SIG-M5 treated with dmso at 0.1 percent for 504 hours (cell line): ENCODE measurements around the gene SLC44A1.
A peak's percentile ranks its signal among the peaks of the same experiment; 100 is the strongest.

ENCODE experiments used
- DNase-seq: peaks from one replicate; lab custom pipeline; 2025; ENCODE audit not compliant: unreplicated experiment; lab: John Stamatoyannopoulos, UW

Gene SLC44A1

DNA sequence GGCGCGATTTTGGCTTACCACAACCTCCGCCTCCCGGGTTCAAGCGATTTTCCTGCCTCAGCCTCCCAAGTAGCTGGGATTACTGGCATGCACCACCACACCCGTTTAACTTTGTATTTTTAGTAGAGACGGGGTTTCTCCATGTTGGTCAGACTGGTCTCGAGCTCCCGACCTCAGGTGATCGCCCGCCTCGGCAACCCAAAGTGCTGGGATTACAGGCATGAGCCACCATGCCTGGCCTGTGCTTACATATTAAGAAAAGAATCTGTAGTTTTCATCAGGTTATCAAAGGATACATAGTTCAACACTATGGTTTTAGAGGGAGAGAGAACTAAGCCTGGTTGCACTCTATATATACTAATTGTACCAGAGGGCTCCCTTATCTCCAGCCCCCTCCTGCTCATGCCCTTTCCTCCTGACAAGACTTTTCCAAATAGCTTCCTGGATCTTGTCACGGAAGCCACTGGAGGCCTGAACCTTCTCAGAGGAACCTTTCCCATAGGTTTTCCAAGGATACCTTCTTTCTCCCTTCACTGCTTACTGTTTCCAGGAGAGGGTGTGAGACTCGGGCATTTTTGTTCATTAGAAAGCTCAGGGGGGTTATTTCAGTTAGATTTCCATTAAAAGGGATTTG is 53.1 kb downstream of the SLC44A1 start:
- no peak for DNase-seq

GRCh38 chr9:105299190-105299854 is 54.9 kb downstream of the SLC44A1 start:
- peak; percentile 29 for DNase-seq

- DNase-seq: no peak
Measured at GRCh38 chr9:105302728-105303127, 58.3 kb downstream of the SLC44A1 start.

DNA sequence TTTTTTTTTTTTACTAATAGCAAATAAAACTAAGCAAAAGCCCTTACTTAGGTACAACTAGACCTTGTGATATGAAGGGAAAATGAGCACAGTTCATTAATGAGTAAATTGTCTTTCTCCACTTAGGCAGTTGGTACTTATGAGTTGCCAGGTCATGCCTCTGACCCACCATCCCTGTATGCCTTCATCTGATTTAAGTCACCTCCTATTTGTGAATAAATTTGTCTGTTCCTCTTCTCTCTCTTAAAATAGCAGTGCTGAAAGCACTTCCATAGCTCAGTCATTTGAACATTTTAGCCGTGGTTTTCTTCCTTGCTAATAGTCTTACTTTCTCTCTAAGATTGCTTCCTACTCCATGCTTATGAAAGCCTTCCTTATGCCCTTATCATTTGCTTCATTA is 61.4 kb downstream of the SLC44A1 start:
- DNase-seq: no peak

- no peak for DNase-seq
Measured at GRCh38 chr9:105306351-105307140, 62.1 kb downstream of the SLC44A1 start.

- no peak for DNase-seq
Measured at GRCh38 chr9:105307591-105308130, 63.2 kb downstream of the SLC44A1 start.

GRCh38 chr9:105308461-105309341 is 64.2 kb downstream of the SLC44A1 start:
- DNase-seq: no peak

- DNase-seq: no peak
Measured at GRCh38 chr9:105309531-105309931, 65.1 kb downstream of the SLC44A1 start.

DNA sequence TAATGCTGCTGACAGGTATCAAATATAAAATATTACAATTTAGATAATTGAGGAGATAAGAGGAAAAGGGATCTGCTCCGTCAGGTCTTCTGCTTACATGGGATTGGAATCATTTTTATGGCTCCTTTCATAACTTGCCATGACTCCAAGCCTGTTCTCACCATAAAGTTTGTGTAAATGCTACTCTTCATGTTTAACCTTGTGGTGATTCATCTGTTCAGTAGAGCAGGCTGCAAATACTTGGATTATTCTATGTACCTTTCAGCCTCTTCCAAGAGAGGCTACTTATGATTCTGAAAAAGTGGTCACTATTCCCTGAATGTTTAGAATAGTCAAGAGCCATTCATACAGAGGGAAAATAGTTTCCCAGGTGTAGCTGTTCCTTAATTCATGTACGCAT is 66.9 kb downstream of the SLC44A1 start:
- no peak for DNase-seq

DNA sequence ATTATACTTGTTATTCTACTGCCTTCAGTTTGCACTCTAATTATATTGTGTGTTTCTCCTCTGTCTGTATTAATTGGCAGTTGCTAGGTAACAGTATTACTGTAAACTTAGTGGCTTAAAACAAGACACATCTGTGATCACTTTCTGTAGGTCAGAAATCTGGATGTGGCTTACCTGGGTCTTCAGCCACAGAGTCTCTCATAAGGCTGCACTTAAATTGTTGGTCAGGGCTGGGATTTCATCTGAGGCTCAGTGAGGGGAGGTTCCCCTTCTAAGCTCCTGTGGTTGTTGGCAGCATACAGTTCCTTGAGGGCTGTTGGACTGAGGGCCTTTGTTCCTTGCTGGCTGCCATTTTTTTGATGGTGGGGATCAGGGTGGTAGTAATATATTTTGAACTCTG is 68.8 kb downstream of the SLC44A1 start:
- DNase-seq: no peak

GRCh38 chr9:105316703-105317102 is 72.3 kb downstream of the SLC44A1 start:
- DNase-seq: no peak

- peak; percentile 38 for DNase-seq
Measured at GRCh38 chr9:105318729-105319191, 74.3 kb downstream of the SLC44A1 start.

DNA sequence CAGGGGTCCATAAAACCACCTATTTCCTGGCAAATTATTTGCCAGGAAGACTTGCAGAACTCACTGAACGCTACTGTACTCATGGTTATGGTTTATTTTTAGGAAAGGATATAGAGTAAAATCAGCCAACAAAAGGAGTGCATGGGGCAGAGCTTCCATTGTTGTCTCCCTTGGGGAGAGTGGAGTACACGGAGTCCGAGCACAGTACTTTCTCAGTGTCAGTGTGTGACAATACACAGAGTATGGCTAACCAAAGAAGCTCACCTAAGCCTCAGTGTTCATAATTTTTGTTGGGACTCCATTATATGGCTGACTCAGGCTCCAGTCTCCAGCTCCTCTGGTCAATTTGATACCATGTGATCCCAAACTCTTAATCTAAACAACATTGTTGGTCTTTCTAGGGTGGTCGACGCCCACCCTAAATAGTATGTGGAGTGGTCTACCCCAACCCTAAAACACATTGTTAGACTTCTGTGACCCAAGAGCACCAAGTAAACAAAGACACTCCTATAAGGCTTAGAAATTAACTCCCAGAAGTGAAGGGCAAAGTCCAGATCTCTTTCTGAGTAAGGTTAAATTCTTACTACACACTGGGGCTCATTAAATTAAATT is 74.9 kb downstream of the SLC44A1 start:
- no peak for DNase-seq

- DNase-seq: no peak
Measured at GRCh38 chr9:105320568-105320967, 76.1 kb downstream of the SLC44A1 start.

GRCh38 chr9:105328296-105328695 is 83.8 kb downstream of the SLC44A1 start:
- no peak for DNase-seq

DNA sequence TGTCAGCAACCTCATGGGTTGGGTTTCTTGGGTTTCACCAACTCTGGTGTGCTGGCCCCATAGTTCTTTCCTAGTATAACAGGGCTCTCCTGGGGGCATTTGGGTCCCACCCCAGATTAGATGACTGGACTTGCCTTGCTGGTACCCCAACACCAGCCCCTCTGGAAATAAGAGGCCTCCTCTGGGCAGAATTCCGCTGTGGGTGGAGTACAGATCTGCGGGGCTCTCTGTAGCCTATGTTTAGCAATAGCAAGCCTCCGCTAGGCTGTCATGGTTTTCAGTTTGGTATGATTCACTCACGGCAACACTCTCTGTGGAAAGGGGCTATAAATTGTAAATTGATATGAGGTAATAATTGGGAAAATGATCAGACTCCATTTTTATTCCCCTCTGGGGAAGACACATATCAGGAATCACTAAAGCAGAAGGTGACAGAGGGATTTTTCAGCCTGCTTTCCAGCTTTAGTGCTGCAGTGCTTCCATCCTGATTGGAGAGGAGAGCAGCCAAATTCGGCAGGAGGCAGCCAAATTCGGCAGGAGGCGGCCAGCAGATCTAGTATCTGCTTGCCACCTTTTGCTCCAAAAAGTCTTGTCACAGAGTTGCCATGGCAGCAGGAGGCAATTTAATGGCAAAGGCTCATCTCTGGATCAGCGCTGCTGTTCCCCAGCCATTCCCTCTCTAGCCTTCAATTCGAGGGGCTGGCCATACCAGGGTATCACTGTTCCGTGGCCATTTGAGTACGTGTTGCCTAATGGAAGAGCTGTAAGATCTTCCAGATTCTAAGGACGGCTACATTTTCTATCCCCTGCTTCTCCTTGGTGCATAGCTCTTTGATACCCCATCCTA is 84.6 kb downstream of the SLC44A1 start:
- no peak for DNase-seq

GRCh38 chr9:105329719-105330062 is 85.2 kb downstream of the SLC44A1 start:
- no peak for DNase-seq

GRCh38 chr9:105330201-105330600 is 85.8 kb downstream of the SLC44A1 start:
- DNase-seq: no peak

GRCh38 chr9:105330755-105331154 is 86.3 kb downstream of the SLC44A1 start:
- no peak for DNase-seq

DNA sequence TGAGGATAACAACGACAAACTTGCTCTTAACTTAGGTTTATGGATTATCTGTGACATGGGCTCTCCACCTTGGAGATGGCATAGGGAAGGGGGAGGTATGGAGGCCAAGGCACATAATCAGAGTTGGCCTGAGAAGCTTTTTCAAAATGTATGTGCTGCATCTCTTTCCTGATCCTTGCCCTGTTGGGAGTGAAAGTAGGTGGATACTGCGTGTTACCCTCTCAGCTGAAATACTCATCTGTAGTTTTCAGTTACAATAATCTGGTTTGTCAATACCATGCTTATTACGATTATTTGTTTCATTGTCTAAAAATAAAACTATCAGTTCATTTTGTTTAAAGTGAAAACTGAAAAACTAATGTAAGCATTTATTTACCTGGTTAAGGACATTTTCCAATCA is 86.7 kb downstream of the SLC44A1 start:
- no peak for DNase-seq
